Measurements from ENCODE around the gene SNRPA1.

The SNRPA1 gene

GRCh38 chr15:101294731-101295606, at the start of gene SNRPA1:
SNRPA1 (minus strand) TSS chr15:101295248; CDS start chr15:101295178, 70 bp downstream.
- DNase-seq (ENCODE audit: low read depth), result peak; percentile 95

GRCh38 chr15:101342056-101342455, 47.0 kb upstream of the SNRPA1 start:
- DNase-seq (ENCODE audit: low read depth), result no peak

- DNase-seq (ENCODE audit: low read depth), result no peak
Measured at GRCh38 chr15:101338502-101339057, 43.5 kb upstream of the SNRPA1 start.

GRCh38 chr15:101337976-101338375, 42.9 kb upstream of the SNRPA1 start:
- no peak for DNase-seq (ENCODE audit: low read depth)

GRCh38 chr15:101333907-101334789, 39.1 kb upstream of the SNRPA1 start:
- DNase-seq (ENCODE audit: low read depth), result peak; percentile 42

- DNase-seq (ENCODE audit: low read depth), result no peak
Measured at GRCh38 chr15:101332061-101332467, 37.0 kb upstream of the SNRPA1 start.

GRCh38 chr15:101329867-101330380, 34.9 kb upstream of the SNRPA1 start:
- DNase-seq (ENCODE audit: low read depth), result no peak

- DNase-seq (ENCODE audit: low read depth), result no peak
Measured at GRCh38 chr15:101329309-101329863, 34.3 kb upstream of the SNRPA1 start.

- no peak for DNase-seq (ENCODE audit: low read depth)
Measured at GRCh38 chr15:101328001-101328400, 33.0 kb upstream of the SNRPA1 start.

- no peak for DNase-seq (ENCODE audit: low read depth)
Measured at GRCh38 chr15:101327147-101327740, 32.2 kb upstream of the SNRPA1 start.

GRCh38 chr15:101326462-101327146, 31.6 kb upstream of the SNRPA1 start:
- DNase-seq (ENCODE audit: low read depth), result no peak

GRCh38 chr15:101326026-101326315, 30.9 kb upstream of the SNRPA1 start:
- no peak for DNase-seq (ENCODE audit: low read depth)

GRCh38 chr15:101325263-101326025, 30.4 kb upstream of the SNRPA1 start:
- no peak for DNase-seq (ENCODE audit: low read depth)

GRCh38 chr15:101324524-101325177, 29.6 kb upstream of the SNRPA1 start:
- DNase-seq (ENCODE audit: low read depth), result no peak

GRCh38 chr15:101323793-101324523, 28.9 kb upstream of the SNRPA1 start:
- no peak for DNase-seq (ENCODE audit: low read depth)

GRCh38 chr15:101322854-101323477, 27.9 kb upstream of the SNRPA1 start:
- no peak for DNase-seq (ENCODE audit: low read depth)

GRCh38 chr15:101322016-101322695, 27.1 kb upstream of the SNRPA1 start:
- no peak for DNase-seq (ENCODE audit: low read depth)

GRCh38 chr15:101320501-101321052, 25.5 kb upstream of the SNRPA1 start:
- no peak for DNase-seq (ENCODE audit: low read depth)

Data from T-helper 22 cell (primary cell).